ENCODE results near the gene IL12RB2.
A peak's percentile ranks its signal among the peaks of the same experiment; 100 is the strongest.

The IL12RB2 gene

DNA sequence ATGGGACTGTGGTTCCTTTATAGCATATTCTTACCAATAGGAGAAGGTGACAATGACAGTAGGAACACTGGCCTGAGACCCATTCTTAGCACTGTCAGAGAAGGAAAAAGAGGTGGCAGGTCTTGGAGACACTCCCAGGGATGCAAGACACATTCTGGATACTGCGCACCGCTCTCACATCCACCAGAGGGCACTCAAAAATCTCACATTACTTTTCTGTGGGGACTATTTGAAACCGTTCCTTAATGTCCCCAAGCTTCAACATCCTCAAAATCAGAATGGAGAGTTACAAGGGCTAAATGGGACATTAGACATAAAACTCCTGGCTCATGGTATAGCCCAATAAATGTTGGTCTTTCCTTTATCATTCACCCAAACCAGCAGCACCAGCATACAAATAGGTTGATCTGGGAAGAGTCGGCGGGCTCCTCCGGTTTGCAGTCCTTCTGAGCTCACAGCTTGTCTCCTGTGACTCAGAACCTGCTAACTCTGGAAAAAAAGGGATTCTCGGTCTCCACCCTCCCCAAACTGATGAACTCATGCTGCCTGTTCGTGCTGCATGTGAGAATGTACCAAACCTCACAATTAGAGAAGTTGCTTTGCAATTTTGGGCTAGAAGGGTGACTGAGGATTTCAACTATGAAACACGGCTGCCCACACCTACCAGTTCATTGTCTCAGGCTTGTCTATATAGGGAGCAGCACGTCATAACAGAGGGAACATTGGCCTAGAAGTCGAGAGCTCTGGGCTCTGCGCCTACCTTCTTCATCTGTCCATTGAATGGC, 40.2 kb downstream of the IL12RB2 start:
- peak; percentile 57 for DNase-seq (ENCODE audit: low read depth)

- no peak for DNase-seq (ENCODE audit: low read depth)
Measured at GRCh38 chr1:67348586-67349252, 41.0 kb downstream of the IL12RB2 start.

DNA sequence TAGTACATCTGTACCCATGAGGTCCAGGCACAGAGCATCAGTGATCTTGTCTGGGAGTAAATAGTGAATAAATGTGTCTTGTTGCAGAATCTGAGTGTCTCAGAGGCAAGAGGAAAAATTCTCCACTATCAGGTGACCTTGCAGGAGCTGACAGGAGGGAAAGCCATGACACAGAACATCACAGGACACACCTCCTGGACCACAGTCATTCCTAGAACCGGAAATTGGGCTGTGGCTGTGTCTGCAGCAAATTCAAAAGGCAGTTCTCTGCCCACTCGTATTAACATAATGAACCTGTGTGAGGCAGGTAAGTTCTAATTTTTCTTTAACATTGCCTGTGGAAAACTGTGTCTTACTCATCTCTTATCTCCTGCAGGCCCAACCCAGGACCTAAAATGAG, 43.1 kb downstream of the IL12RB2 start:
- no peak for DNase-seq (ENCODE audit: low read depth)

DNA sequence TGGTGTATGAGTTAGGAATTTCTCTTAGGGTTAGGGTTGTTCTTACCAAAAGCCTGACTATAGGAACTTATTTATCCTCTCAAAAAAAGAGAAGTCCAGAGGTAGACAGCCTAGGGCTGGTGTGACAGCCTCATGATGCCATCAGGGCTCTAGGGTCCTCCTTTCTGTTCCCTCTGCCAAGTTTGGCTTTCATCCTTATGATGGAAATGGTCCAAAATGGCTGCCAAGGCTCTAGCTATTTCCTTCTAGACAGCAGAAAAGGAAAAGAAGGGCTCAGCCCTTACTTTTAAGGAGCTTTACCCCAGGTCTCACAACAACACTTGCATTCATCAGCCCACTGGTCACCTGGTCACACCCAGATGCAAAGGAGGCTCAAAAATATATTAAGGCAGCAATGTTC, 44.5 kb downstream of the IL12RB2 start:
- DNase-seq (ENCODE audit: low read depth): no peak

DNA sequence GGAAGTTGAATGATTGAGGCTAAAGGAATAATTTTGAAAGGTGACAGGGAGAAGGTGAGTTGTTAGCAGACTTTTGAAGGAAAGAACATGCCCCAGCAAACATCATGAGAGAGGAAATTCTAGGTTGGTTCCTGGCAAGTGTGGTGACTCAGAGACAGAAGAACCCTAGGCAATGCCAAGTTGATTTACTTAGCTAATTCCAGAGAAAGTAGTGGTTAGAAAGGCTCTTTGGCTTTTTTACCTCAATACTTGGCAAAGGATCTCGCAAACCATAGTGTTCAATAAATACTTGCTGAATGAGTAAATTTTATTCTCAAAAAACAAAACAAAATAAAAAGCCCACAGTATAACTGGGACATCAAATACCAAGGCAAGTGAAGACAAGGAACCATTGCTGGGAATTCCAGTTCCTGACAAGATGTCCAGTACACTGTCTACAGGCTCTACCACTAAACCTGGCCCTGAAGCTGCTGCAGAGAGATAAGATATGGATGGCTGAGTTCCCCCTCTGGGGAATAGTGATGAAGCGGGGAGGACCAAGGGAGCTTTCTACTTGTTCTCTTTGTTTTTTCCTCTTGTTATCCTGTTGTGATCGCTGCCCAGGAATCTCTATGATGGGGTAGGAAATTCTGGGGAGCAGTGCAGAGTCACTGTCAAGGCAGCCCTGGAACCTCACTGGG, 48.2 kb downstream of the IL12RB2 start:
- peak; percentile 70 for DNase-seq (ENCODE audit: low read depth)

GRCh38 chr1:67359592-67359991, 51.9 kb downstream of the IL12RB2 start:
- DNase-seq (ENCODE audit: low read depth): no peak

DNA sequence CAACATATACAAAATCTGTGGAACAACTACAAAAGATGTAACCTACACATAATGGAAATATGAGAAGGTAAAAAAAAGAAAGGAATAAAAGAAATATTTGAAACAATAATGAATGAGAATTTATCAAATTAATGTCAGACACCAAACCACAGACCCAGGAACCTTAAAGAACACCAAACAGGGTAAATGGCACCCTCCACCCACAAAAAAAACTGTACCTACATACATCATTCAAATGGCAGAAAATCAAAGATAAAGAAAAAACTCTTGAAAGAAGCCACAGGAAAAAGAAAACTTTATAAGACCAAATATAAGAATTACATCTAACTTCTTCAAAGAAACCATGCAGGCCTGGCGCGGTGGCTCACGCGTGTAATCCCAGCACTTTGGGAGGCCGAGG, 54.0 kb downstream of the IL12RB2 start:
- no peak for DNase-seq (ENCODE audit: low read depth)

DNA sequence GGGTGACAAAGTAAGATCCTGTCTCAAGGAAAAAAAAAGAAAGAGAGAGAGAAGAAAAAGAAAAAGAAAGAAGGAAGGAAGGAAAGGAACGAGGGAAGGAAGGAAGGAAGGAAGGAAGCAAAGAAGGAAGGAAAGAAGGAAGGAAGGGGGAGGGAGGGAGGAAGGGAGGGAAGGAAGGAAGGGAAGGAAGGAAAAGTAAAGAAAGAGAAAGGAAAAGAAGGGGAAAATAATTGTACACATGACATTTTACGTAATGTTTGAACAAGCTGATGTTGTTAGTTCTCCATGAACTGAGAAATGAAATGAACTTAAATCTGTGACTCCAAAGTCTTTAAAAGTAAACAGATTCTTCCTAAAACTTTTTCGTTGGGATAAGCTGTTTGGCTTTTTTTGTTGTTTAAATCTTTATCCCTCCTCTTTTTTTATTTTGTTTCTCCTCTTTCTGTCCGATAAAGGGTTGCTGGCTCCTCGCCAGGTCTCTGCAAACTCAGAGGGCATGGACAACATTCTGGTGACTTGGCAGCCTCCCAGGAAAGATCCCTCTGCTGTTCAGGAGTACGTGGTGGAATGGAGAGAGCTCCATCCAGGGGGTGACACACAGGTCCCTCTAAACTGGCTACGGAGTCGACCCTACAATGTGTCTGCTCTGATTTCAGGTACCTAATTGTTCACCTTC, 59.8 kb downstream of the IL12RB2 start:
- DNase-seq (ENCODE audit: low read depth): peak; percentile 36

GRCh38 chr1:67368046-67368514, 60.4 kb downstream of the IL12RB2 start:
- DNase-seq (ENCODE audit: low read depth): no peak

DNA sequence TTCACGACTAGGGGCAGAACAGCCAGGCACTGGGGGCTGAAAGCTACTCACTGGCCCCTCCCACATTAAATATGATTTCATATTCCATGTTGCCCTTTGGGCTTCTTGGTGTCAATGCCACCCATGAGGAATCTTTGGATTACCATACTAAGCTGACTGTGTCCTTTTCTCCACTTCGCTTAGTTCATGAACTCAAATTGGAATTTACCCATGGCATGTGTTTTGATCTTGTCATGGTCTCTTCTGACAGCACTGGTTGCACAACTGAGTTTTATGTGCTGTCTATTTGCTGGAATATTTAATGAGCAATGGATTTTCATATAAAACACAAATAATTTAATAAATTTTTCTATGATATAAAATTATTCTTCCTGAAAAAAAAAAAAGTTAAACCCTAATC, 63.4 kb downstream of the IL12RB2 start:
- DNase-seq (ENCODE audit: low read depth): peak; percentile 63

- DNase-seq (ENCODE audit: low read depth): peak; percentile 84
Measured at GRCh38 chr1:67371681-67372080, 64.0 kb downstream of the IL12RB2 start.

GRCh38 chr1:67372136-67372535, 64.5 kb downstream of the IL12RB2 start:
- peak; percentile 66 for DNase-seq (ENCODE audit: low read depth)

GRCh38 chr1:67372898-67373297, 65.2 kb downstream of the IL12RB2 start:
- DNase-seq (ENCODE audit: low read depth): no peak

DNA sequence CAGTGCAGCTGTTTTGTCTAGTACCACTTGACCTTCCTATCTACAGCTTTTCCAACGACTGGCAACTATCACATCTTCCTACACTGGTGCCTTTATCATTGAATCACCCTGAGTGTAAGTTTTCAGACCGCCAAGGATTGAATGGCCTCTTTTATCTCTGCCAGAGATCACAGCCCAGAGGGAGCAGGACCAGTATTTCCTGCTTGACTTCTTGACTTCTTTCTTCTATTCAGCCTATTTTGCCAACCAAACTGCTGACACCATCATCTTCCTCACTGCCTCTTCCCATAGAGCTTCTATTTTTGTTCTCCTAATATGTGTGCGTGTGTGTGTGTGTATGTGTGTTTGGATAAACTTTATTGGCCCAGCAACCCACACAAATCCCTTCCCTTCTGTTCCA, 68.7 kb downstream of the IL12RB2 start:
- DNase-seq (ENCODE audit: low read depth): no peak

- no peak for DNase-seq (ENCODE audit: low read depth)
Measured at GRCh38 chr1:67377253-67377652, 69.6 kb downstream of the IL12RB2 start.

DNA sequence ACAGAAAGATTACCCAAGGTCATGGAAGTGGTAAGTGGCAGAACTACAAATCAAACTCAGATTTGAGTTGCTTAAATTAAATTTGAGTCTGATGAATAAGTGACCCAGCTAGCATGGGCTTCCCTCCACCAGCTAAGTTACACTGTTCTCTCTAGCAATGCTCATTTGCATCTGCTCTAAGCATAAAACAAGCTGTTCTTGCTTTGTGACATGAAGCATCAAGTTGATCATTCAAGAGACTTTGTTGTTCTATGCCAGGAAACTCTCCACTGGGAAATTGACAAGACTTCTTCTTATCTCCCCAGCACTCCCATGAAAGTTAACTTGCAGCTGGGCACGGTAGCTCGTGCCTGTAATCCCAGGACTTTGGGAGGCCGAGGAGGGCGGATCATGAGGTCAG, 73.5 kb downstream of the IL12RB2 start:
- no peak for DNase-seq (ENCODE audit: low read depth)

GRCh38 chr1:67382292-67382691, 74.6 kb downstream of the IL12RB2 start:
- no peak for DNase-seq (ENCODE audit: low read depth)

DNA sequence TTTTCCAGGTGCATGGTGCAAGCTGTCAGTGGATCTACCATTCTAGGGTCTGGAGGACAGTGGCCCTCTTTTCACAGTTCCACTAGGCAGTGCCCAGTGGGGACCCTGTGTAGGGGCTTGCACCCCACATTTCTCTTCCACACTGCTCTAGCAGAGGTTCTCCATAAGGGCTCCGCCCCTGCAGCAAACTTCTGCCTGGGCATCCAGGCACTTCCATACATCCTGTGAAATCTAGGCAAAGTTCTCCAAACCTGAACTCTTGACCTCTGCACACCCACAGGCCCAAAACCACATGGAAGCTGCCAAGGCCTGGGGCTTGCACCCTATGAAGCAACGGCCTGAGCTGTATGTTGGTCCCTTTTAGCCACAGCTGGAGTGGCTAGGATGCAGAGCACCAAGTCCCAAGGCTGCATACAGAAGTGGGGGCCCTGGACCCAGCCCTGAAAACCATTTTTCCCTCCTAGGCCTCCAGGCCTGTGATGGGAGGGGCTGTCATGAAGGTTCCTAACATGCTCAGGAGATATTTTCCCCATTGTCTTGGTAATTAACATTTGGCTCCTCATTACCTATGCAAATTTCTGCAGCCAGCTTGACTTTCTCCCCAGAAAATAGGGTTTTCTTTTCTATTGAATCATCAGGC, 76.4 kb downstream of the IL12RB2 start:
- DNase-seq (ENCODE audit: low read depth): no peak

GRCh38 chr1:67390041-67390887, 82.6 kb downstream of the IL12RB2 start:
- DNase-seq (ENCODE audit: low read depth): peak; percentile 91

DNA sequence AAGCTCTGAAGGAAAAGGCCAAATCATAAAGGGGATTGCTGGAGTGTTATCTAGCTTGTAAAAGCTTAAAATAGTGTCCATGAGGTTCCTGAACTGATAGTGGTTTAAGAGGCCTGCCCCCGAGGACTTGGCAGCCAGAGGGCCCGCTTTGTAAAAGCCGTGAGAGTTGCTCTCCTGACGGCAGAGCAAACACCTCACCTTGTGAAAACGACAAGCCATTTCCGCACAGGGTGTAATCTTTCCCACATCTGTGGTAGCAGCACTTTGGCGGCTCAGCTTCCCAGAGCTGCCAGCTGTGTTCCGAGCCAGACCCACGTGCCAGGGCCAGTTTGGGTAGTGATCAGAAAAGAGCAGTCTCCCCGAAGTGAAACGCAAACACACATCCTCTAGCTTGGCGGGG, 85.6 kb downstream of the IL12RB2 start:
- DNase-seq (ENCODE audit: low read depth): no peak

DNA sequence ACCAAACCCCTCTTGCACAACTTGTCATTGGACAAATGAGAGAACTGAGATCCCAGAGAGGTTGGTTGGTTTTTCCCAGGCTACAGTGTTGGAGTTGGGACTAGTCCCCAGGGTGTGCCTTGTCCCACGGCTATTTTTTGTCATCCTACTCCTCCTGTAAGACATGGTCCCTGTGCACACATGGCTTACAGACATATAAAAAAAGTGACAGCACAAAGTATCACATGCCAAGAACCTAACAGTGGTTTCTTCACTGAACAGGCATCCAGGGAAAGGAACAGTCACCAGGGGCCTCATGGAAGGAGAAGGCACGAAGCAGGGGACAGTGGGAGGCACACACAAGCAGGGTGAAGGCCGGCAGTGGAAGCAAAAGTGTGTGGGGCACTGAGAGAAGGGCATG, 86.1 kb downstream of the IL12RB2 start:
- no peak for DNase-seq (ENCODE audit: low read depth)
